NCI-H526 treated with DMSO at 0.1 percent for 48 hours (cell line): ENCODE results near the gene IL17B.

Experiments used
- DNase-seq: peaks from one replicate; lab custom pipeline; 2025; lab: John Stamatoyannopoulos, UW

Gene IL17B

GRCh38 chr5:149414405-149415065, 35.4 kb upstream of the IL17B start:
- no peak for DNase-seq

DNA sequence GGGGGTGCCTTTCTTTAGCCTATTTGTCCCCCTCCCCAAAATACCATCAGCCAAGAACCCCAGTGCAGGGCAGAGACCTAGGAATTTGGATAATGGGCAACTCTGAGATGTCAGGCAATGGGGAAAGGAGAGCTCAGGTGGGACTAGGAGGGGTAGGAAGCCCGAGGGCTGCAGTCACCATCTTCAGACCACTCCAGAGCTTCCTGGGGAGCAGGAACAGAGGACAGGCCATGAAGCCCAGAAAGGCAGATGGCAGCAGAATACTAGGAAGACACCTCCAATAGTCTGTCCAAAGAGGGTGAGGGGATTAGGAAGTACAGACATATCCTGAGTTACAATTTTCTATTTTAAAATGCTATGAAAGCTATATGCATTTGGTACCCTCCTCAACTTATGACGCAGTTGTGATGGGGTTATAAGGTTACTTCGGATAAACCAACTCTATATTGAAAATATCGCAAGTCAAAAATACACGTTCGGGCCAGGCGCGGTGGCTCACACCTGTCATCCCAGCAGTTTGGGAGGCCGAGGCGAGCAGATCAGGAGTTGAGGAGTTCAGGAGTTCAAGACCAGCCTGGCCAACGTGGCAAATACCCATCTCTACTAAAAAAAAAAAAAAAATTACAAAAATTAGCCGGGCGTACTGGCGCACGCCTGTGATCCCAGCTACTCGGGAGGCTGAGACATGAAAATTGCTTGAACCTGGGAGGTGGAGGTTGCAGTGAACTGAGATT, 34.6 kb upstream of the IL17B start:
- DNase-seq, result no peak

DNA sequence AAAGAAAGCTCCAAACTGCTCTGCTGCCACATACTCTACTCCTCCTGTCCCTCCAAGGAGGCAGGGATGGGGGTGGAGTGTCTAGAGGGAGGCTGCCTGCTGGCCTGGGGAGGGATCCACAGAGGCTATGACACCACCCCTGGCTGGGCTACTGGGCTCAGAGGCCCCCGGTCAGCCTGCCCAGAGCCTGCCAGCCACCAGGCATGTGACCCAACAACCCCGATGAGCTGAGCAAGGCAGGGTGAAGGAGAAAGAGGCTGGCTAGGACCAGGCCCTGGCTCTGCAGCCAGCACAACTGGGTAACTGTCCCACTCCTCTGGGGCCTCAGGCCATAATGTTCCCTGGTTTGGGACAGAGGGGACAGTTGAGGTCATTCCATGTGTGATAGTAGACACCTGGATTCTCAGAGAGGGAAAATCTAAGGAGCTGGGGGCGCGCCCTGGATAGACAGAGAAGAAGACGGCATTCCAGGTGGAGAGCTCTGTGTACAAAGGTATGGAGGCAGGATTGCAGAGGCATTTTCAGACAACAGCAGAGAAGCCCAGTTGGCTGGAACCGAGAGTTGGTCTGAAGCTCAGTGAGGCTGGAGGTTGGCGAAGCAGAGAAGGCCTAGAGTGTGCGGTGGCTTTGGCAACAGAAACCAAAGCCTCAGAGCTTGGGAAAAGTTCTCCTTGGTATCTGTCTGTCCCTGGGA, 33.8 kb upstream of the IL17B start:
- DNase-seq, result no peak

DNA sequence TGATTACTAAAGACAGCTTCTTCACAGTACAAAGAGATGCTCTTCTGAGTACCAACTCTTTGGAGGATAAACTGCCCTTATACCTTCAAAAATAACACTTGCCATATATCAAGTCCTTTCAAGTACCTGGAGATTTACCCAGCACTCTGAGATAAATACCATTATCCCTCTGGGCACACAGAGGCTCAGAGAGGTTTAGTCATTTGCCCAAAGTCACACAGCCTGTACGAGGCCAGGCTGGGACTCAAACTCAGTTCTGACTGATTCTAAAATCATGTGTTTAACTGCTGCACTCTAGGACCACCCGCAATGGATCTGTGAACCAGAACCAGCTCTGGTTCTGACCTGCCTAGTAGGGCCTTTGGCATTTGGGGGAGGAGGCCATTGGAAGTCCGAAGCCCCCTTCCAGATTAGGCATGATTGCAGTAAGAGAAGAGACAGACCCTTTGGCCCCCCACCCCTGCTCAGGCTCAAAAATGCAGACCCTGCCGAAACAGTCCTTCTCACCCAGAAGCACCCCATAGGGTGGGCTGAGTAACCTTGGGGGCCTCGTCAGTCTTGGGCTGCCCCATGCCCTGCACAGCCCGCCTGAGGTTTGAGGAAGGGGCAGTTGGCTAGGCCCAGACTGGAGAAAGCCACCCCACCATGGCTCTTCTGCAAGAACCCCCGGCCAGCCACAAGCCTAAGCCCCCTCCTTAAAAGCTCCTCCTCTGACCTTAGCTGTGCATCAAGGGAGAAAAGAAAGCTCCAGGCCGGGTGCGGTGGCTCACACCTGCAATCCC, 32.8 kb upstream of the IL17B start:
- DNase-seq, result no peak

- DNase-seq, result no peak
Observed at GRCh38 chr5:149410721-149411432, 31.8 kb upstream of the IL17B start.

- no peak for DNase-seq
Observed at GRCh38 chr5:149410071-149410470, 31.0 kb upstream of the IL17B start.

DNA sequence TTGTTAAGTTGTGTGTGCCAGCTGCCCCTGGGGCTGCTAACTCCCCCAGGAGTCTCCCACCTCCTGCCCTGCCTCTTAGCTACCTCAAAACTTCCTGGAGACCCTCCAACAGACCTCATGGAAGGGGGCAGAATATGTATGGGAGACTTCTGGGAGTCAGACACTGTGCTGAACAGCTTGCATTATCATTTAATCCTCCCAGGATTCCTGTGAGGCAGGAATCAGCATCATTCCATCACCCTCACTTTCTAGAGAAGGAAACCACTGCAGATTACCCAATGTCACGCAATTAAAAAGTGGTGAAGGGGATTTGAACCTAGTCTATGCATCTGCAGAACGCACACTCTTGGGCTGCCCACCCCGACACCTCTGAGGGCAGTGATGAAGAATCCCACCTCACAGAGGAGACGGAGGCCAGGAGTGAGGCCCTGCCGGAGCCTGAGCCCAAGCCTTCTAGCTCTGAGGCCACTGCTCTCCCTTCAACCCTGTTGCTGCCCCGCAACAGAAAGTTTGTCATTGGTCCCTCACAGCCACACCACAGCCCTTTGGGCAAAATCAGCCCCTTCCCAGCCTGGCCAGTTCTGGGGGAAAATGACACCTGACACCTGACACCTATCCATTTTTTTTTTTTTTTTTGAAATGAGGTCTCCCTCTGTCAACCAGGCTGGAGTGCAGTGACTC, 30.3 kb upstream of the IL17B start:
- DNase-seq, result no peak

GRCh38 chr5:149408252-149409099, 29.4 kb upstream of the IL17B start:
- no peak for DNase-seq

DNA sequence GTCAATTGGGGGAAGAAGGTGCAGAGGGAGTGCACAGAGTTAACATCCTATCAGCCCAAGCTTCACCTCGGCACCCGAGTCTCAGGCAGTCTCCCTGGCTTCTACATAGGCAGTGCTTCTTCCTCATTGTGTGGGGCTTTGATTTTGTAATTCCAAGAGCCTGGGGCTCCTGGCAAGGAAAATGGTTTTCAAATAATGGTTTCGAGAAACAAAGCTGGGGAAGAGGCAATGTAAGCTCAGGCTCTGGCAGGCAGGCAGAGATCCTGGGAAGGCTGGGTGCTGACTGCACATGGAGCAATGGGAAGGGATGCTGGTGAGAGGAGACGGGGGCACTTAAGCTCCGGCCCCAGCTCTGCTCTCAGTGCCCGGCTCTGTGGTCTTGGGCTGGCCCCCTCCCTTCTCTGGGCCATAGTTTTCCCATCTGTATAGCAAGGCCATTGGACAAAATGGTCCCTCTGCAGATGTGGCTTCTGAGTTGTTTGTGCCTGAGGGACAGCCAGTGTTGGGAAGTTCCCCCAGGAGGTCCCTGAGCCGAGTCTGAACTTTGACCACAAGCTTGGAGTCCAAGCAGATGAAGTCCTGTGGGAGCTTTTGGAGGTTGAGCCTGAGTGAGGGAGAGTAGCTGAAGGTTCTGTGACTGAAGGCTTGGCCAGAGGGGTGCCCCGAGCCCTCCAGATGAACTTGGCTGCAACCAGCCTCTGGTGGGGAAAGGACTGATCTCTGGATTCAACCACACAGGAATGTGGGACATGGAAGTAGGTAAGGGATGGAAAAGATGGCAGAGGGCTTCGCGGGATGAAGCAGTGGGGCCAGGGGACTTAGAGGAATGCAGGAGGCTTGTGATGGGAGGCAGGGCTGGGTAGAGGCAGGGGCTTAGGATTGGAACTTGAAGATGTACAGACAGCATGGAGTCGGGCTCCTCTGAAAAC, 28.5 kb upstream of the IL17B start:
- DNase-seq, result no peak

DNA sequence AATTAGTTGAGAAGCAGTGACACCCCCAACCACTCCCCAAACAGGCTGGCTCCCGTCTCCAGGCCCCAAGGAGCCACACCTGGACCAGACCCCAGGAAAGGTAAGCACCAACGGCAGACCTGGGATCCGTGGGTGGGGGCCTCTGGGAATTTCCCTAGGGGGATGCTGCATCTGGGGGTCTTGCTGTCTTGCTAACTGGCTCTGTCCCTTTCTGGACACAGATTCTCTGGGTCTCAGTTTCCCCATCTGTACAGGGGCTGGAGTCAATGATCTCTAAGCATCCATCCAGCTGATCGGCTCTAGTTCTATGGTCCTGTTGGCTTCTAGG, 27.9 kb upstream of the IL17B start:
- DNase-seq, result no peak

DNA sequence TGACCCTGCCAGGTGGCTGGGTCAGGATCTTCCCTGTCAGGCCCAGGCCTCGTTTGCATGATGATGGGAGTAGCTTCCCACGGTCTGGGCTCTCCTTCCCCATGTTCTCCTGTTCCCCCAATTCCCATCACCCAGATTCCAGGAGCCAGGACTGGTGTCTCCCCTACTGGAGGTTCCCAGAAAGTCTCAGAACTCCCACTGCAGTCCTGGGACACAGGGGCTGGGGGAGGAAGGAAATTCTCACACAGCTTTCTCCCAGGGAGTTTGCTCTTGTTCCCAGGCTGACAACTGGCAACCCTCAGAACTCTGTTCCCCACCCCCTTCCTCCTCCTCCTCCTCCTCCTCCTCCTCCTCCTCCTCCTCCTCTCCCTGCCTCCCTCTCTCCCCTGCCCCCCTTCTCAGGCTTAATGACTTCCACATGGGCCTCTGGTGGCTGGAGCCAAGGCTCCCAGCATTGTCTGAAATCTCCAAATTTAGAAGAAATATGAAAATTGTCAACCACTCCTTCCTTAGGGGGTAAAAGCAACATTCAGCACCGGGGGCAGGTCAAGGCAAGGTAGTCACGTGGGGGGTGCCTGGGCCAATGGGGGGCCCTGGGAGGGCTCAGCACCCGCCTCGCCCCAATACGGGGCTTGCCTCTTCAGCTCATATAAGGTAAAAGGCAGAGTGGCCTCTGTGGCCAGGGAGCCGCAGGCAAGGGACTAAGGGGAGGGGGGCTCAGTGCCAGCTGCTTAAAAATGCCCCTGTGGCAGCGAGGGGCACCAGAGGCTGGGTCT, 27.3 kb upstream of the IL17B start:
- DNase-seq, result no peak

- DNase-seq, result no peak
Observed at GRCh38 chr5:149405550-149406202, 26.6 kb upstream of the IL17B start.

DNA sequence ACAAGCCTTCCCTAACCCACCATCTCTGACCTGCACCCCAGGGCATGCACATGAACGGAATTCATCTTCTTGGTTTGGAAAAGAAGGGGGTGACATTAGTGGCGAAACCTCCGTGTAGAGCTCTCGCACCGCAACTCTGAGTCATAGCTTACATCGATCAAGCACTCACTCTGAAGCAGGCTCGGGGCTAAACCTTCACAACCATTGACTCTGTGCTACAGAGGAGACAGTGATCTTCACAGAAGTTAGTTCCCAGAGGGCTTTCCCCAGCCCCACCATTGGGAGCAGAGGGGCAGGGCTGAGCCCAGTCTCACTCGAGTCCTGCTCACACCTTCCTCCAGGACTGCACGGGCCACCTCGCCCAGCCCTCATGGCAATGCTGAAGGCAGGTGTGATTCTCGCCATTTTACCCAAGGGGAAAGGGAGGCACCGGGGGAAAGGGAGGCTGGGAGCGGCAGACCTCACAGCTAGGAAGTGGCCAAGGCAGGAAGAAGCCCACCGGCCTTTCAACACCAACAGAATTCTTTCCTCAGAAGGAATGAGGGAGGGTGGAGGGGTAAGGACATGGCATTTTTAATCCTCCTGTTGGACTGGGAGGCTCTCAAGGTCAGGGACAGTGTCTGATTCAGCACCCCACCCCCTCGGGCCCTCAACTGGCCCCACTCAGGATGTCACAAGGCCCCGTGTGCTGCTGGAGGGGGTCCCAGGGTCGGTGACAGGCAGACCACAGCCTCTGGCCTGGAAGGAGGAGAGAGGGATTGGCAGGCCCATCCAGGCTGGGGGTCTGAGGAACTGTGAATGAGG, 25.9 kb upstream of the IL17B start:
- DNase-seq, result no peak

DNA sequence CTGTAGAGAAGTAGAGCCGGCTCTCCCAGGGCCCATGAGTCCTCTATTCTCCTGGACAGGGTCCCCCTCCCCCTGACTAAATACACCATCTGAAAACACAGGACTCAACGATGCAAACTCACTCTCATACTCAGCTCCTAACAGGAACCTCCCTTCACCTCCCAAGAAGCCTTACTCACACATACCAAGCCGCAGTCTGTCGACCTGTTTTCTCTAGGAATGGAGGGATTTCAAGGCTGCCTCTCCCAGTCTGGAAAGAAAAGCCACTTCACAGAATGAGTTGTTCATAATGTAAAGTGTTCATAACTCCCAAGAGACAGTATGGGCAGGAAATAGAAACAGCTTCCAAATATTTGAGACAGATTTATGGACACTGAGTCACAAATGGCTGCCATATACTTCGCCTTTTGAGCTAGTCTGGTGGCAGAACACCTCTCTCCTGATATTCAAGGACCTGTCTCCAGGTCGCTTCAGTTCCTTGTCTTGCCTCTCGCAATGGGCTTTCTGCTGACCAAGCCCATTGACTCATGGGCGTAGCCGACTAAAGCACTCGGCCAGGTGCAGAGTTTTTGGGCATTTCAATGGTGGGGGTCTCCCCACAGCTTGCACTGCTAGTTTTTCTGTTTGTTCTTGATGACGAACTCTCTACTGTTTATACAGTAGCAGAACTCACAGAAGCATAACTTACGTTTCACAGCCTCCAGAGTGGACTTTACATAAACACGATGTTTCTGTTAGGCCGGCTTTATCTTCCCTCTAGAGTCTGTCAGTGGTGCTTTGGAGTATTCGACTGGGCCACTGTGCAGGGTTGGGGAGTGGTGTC, 25.0 kb upstream of the IL17B start:
- no peak for DNase-seq

GRCh38 chr5:149402291-149402690, 23.2 kb upstream of the IL17B start:
- no peak for DNase-seq

- no peak for DNase-seq
Observed at GRCh38 chr5:149401051-149401450, 22.0 kb upstream of the IL17B start.
